ENCODE results near the gene BTBD7. TPM values are rescaled to one million over a fixed set of nuclear protein-coding genes. Genes with fewer than 3 reads are reported as not detected.

Gene BTBD7
- total RNA-seq, 6 experiments from 2014 or later = 8.1 to 14.3 (median 11.0) TPM

GRCh38 chr14:93333631-93334103 is 831 bp upstream of the BTBD7 start:
- Histone ChIP-seq H3K4me3 (peak overlapping the region; percentile 83 to 88 (median 88)), H3K27me3 (no peaks in the 10 kb centered on the region), H3K4me1 (peaks cover 0 to 35% (median 6%) of the 10 kb centered on the region in 4 donors), H3K27ac (peak overlapping the region; percentile 16 to 96 (median 38)), H3K36me3 (no peaks in the 10 kb centered on the region), H3K9me3 (no peaks in the 10 kb centered on the region)
- TF ChIP-seq POLR2A (IDR thresholded peaks at IDR 0.05) (no peak), CTCF (IDR thresholded peaks at IDR 0.05) (no peak)
- intact Hi-C loops (cut with DNase I) = no loop called here
- DNase-seq (no peak), ATAC-seq (no peak)
- WGBS (ENCODE audit: insufficient coverage, low coverage, low lambda C conversion rate, missing lambda C conversion rate) = 7% methylated on average over 7 of the region's 7 CpGs

- WGBS (ENCODE audit: insufficient coverage, low coverage, low lambda C conversion rate, missing lambda C conversion rate) = 0% methylated on average over 8 of the region's 61 CpGs
- Histone ChIP-seq H3K4me1 (peaks cover 0 to 35% (median 6%) of the 10 kb centered on the region in 4 donors), H3K4me3 (peak overlapping the region; percentile 83 to 88 (median 88)), H3K27ac (peak overlapping the region; percentile 92 to 96 (median 93)), H3K9me3 (no peaks in the 10 kb centered on the region), H3K27me3 (no peaks in the 10 kb centered on the region), H3K36me3 (no peaks in the 10 kb centered on the region)
- ATAC-seq (peak; percentile 66 to 89 (median 82)), DNase-seq (peak; percentile 68 to 76 (median 69))
- intact Hi-C loops (cut with DNase I) = no loop called here
- TF ChIP-seq CTCF (IDR thresholded peaks at IDR 0.05) = no peak
- no peak for TF ChIP-seq POLR2A (IDR thresholded peaks at IDR 0.05)
Measured at GRCh38 chr14:93332397-93332852, 411 bp downstream of the BTBD7 start.

DNA sequence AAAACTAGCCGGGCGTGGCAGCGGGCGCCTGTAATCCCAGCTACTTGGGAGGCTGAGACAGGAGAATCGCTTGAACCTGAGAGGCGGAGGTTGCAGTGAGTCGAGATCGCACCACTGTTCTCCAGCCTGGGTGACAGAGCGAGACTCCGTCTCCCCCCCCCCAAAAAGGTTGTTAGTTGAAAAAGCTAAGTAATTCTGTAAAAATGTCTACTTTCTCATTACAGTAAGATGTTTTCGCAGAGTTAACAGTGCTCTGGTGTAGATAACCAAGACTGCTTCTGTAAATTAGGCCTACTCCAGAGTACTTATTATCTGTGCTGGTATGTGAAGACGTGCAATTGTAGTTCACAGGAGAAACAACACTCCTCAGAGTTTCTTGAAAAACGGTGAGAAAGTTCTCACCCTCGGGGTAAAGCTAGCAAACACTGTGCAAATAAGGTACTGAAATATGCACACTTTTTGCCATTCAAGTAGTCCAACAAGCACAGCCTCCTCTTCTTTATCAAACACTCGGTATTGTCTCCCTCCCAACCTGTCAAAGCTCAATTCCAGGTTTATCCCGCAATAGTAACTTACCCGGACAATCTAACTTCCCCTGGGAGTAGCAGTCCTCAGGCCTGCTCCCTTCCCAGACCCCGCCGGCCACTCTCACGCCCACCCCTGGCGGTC is 974 bp downstream of the BTBD7 start:
- Histone ChIP-seq H3K4me3 (peak overlapping the region; percentile 83 to 88 (median 88)), H3K36me3 (no peaks in the 10 kb centered on the region), H3K27me3 (no peaks in the 10 kb centered on the region), H3K9me3 (no peaks in the 10 kb centered on the region), H3K4me1 (peaks cover 0 to 35% (median 6%) of the 10 kb centered on the region in 4 donors), H3K27ac (peak overlapping the region; percentile 92 to 96 (median 93))
- TF ChIP-seq POLR2A (IDR thresholded peaks at IDR 0.05) (no peak), CTCF (IDR thresholded peaks at IDR 0.05) (no peak)
- WGBS (ENCODE audit: insufficient coverage, low coverage, low lambda C conversion rate, missing lambda C conversion rate) = 7% methylated on average over 12 of the region's 21 CpGs
- DNase-seq (no peak), ATAC-seq (no peak)
- intact Hi-C loops (cut with DNase I) = no loop called here

GRCh38 chr14:93331002-93331727 is 1.7 kb downstream of the BTBD7 start:
- peak in 2 of 3 donors; percentile 50 to 63 for DNase-seq
- Histone ChIP-seq H3K9me3 (no peaks in the 10 kb centered on the region), H3K27ac (peak overlapping the region in 2 of 3 donors; percentile 92 to 96), H3K36me3 (no peaks in the 10 kb centered on the region), H3K4me1 (peaks cover 0 to 35% (median 6%) of the 10 kb centered on the region in 4 donors), H3K27me3 (no peaks in the 10 kb centered on the region), H3K4me3 (peak overlapping the region in 2 of 3 donors; percentile 83 to 88)
- TF ChIP-seq CTCF (IDR thresholded peaks at IDR 0.05) (no peak), POLR2A (IDR thresholded peaks at IDR 0.05) (no peak)
- no peak for ATAC-seq
- intact Hi-C loops (cut with DNase I) = no loop called here
- WGBS (ENCODE audit: insufficient coverage, low coverage, low lambda C conversion rate, missing lambda C conversion rate) = 65% methylated on average over 17 of the region's 17 CpGs
